22Rv1 (cell line): ENCODE results near the gene MED27.
"Not testable (repeated sequence)": the region's sequence is repeated elsewhere in the genome, so short reads cannot be mapped to it uniquely, and the experiment has no call there.

Source experiments
- H3K27ac ChIP-seq: fragments of 450-650 bp; 2 replicates; pipeline ENCODE4 v1.5.1; 2017
- ZFX ChIP-seq: fragments of 450-650 bp; IDR thresholded peaks from 2 replicates; pipeline ENCODE4 v1.6.1; 2017; ENCODE audit warnings: antibody characterized with exemption, borderline replicate concordance
- TF ChIP-seq, protein P1 (sequence below): fragments of 450-650 bp; IDR thresholded peaks from 2 replicates; pipeline ENCODE4 v1.5.1; 2017; ENCODE audit warnings: mild to moderate bottlenecking

The MED27 gene

DNA sequence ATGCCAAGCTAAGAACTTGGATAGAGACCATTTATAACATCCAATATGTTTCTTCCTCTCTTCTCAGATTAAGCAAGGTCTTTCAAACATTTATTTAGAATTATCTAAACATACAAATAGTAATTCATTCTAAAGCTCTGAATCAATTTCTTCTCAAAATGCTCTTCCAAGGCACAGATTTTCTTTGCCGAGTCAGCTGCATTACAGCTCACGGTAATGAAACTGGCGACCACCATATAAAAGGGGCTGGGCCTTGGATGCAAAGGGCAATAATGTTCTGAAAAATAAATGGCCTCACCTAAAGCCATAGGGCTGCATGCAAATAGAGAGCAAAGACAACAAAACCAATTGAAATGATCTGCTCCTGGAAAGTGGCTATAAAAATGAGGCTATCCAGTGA, 63.8 kb downstream of the MED27 start:
- no peak overlapping the region for H3K27ac ChIP-seq
- no peak for TF ChIP-seq ZFX
- TF ChIP-seq, protein P1, sequence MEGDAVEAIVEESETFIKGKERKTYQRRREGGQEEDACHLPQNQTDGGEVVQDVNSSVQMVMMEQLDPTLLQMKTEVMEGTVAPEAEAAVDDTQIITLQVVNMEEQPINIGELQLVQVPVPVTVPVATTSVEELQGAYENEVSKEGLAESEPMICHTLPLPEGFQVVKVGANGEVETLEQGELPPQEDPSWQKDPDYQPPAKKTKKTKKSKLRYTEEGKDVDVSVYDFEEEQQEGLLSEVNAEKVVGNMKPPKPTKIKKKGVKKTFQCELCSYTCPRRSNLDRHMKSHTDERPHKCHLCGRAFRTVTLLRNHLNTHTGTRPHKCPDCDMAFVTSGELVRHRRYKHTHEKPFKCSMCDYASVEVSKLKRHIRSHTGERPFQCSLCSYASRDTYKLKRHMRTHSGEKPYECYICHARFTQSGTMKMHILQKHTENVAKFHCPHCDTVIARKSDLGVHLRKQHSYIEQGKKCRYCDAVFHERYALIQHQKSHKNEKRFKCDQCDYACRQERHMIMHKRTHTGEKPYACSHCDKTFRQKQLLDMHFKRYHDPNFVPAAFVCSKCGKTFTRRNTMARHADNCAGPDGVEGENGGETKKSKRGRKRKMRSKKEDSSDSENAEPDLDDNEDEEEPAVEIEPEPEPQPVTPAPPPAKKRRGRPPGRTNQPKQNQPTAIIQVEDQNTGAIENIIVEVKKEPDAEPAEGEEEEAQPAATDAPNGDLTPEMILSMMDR: no peak

DNA sequence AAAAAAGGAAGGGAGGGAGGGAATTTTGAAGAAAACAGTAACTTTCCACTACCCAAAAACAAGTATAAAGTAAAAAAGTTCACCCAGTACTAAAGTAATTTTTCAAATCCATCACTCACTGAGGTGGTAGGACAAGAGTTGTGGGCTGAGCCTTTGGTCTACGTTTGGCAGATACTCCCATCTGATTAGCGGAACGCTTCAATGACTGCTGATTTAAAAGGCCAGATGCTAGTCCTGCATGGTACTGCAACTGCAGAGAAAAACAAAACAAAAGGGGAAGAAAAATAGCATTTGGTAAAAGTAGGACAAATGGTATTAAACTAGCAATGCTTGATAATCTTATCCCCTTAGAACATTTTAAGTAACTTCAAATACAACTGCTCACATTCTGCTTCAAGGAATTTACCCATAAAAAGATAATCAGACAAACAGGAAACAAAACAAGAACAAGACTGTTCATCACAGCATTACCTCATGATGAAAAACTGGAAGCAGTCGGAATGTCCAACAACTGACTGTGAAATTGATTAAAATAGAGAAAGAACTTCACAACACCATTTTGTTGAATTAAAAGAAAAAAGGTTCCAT, 65.4 kb downstream of the MED27 start:
- H3K27ac ChIP-seq: no peak overlapping the region
- no peak for TF ChIP-seq ZFX
- TF ChIP-seq, protein P1: no peak

DNA sequence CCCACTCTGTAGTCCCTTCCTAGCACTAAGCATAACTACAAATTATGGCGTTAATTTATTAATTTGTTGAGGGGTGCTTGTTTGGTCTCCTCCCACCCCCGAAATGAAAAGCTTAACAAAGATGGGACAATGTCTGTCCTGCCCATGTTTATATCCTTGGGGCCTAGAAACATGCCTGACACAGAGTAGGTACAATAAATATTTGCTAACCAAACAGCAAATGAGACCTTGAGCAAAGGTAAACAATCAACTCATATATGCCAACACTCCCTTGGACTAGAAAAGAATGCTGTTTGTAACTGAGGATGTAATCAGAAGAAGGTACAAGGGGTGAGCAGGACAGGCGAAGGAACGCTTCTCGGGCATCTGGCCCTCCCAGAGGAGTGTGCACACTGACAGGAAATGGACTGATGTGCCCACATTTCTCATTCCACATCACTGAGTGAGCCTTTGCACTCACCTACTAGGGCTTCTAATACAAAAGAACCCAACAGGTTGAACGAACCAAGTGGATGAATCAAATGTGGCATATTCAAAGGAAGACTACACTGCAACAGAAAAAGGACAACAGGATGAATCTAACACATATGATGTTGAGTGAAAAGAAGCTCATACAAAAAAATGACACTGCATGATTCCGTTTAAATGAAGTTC, 66.8 kb downstream of the MED27 start:
- TF ChIP-seq, protein P1: no peak
- no peak for TF ChIP-seq ZFX
- H3K27ac ChIP-seq: peak overlapping the region; percentile 20; the same call in 1 of the 2 replicates

DNA sequence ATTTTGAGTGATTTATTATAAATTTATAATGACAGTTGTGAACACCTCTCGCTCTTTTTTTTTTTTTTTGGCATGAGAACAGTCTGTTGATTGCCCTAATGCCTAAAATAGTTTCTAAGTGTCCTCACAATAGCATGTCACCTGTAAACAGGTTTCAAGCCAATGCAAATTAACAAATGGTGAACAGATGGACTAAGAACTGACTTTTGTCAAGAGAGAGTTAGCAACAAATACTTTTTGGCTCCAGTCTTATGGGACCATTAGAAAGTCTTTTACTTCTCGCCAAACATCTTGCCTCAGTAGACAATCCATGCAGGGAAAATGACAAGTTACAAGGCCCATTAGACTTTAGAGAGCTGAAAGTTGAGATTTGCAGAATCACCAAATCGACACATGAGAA, 67.8 kb downstream of the MED27 start:
- H3K27ac ChIP-seq: no peak overlapping the region

DNA sequence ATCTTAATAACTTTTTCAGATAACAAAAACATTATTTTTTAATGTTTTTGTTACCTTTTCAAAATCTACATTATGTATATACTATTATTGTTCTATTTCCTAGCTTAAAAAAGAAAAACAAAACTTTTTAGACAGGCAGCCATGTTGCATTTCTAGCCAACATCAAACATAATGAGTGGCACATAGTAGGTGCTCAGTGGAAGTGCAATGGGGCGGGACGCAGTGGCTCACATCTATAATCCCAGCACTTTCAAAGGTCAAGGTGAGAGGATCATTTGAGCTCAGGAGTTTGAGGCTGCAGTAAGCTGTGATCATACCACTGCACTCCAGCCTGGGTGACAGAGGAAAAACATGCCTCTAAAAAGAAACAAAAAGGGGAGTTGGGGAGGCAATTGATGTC, 68.4 kb downstream of the MED27 start:
- TF ChIP-seq ZFX: no peak
- TF ChIP-seq, protein P1: no peak
- H3K27ac ChIP-seq: no peak overlapping the region

More for the DNA sequence above, 67.8 kb downstream of the MED27 start:
- no peak for TF ChIP-seq ZFX
- TF ChIP-seq, protein P1: no peak

DNA sequence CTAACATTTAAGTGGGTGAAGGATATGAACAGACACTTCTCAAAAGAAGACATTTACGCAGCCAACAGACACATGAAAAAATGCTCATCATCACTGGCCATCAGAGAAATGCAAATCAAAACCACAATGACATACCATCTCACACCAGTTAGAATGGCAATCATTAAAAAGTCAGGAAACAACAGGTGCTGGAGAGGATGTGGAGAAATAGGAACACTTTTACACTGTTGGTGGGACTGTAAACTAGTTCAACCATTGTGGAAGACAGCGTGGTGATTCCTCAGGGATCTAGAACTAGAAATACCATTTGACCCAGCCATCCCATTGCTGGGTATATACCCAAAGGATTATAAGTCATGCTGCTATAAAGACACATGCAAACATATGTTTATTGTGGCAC, 69.5 kb downstream of the MED27 start:
- H3K27ac ChIP-seq: not testable (repeated sequence)

DNA sequence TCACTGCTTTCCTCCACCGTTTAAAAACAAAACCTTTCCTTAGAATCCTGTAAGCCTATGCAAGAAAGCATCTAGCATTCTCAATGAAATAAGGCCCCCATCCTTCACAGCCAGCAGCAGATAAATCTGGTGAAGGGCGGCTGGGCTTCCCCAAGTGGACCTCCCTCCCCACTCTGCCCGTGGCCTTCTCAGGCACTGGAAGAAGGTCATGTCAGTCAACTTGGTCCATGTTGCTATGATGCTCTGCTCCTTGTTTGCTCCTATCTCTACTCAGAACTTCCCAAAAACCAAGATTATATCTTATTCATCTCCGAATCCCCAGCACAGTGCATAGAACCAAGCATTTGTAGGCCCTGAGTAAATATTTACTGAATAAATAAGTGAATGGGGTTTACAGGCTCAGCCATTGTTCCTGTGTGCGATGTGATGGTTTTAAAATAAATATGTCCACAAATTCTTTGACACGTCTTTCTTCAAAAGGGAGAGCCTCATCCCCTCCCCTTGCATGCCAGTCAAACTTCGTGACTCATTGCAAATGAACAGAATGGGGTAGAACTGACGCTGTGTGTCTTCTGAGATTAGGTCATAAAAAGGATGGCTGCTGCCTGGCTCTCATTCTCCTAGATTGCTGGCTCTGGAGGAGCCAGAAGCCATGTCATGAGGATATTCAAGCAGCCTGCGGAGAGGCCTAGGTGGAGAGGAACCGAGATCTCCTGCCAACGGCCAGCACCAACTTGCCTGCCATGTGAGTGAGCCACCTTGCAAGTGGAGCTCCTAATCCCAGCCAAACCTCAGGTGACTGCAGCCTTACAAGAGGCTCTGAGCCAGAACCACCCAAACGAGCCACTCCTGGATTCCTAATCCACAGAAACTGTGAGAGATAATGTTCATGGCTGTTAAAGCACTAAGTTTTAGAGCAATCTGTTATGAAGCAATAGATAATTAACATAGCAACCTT, 70.5 kb downstream of the MED27 start:
- H3K27ac ChIP-seq: no peak overlapping the region

More for the DNA sequence above, 70.5 kb downstream of the MED27 start:
- TF ChIP-seq ZFX: no peak
- TF ChIP-seq, protein P1: no peak
